ENCODE data around the gene ABCC10.

Gene ABCC10

DNA sequence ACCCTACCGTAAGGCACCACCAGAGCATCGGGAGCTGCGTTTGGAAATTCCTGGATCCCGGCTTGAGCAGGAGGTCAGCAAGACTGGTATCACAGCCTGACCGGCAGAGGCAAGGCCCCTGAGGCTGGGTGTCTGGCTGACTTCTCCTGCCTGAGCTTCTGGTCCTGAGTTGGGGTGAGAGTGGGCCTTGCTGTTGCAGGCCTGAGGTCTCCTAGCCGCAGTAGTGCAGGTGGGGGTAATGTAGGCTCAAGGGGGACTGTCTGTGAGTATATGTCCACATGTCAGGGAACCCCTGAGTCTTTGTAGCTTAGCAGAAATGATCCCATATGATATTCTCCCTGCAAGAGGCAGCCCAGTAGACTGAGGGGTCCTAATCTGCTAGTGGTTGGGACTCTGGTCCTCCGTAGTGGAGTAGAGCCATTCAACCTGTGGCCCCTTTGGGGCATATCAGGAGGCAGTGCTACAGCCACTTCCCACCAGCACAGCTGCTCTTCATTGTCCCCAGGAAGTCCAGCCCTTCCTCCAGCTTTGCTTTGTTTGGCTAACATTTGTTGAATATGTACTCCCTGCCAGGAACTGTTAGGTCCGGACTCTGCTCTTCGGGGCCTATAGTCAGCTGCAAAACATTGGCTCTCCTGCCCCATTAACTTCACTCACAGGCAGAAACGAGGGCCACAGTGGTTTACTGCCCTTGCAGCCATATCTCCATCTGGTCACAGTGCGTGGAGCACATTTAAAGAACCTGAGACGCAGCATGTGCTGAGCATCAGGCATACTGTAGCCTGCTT, 71.9 kb downstream of the ABCC10 start:
- DNase-seq, result no peak
